Heart left ventricle (tissue), 13 donors: ENCODE measurements around the gene DNMT3A.

Experiments used
- CTCF ChIP-seq, 12 donors: fragments of 200-600 bp; sonication (generic) in 4 of 12; IDR thresholded peaks; one replicate each; pipeline versions ENCODE4 v1.5.0 to v1.8.0; 2018 to 2022; ENCODE audit warnings: antibody characterized with exemption in 12 of 12, mild to moderate bottlenecking in 5 of 12
- POLR2A ChIP-seq, 2 donors: fragments of 450-650 bp; IDR thresholded peaks; one replicate each; pipeline ENCODE4 v1.6.1; 2017; ENCODE audit warnings: antibody characterized with exemption in 2 of 2, mild to moderate bottlenecking in 2 of 2, moderate library complexity in 2 of 2
- donor health status: ischemic (EF 13 %, LVEDD 7.1; RV severe dilation, severe dysfunction).
- donor health status: DM: no; HTN: yes; CAD: no.
- donor health status: DM: no; HTN: no; CAD: no.
- donor health status: ischemic (EF 25% LVEDD 6.9; RV normal size, moderate dysfunction).
- donor health status: ischemic (EF 25% LVEDD 5.7; RV mildly dilated, moderate dysfunction).
- donor health status: ischemic (EF 35%, LVEDD 5.7; RV mildly dilated, moderate dysfunction).
- donor health status: nonischemic (EF 11% LVEDD 7.7; RV severe dilation, severe dysfunction).
- donor health status: DM: yes; HTN: yes; CAD: no.
- donor health status: PGD.
- donor health status: ischemic (EF 29% LVEDD 5.4; RV normal size, mild dysfunction).
- donor health status: nonischemic (EF 23%, LVEDD 6.1; RV moderate dilation, normal function).

DNA sequence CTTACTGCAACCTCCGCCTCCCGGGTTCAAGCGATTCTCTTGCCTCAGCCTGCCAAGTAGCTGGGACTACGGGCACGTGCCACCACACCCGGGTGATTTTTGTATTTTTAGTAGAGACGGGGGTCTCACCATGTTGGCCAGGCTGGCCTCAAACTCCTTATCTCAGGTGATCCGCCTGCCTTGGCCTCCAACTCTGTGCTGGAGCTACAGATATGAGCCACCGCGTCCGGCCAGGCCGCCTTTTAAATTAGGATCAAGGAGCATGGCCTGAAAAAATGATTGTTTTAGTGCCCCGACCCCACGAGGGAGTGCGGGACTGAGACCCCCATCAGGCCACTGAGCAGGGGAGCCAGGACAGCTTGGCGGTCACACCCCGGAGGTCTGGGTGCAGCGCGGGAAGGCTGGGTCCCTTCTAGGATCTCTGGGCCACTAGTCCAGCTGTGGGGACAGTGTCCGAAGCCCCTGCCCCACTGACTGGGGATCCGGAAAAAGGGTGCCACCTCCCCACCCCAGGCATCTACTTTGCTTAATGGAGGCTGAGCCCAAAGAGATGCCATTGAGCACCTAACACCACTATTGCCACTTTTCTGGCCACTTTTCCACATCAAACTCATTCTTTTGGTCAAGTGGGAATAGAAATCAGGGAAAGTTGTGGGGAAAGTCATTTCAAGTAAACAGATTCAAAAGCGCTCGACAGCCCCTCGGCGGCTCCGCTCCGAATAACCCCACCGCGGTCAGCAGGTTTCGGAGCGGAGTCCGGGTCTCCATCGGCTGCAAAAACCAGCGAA is 19.7 kb upstream of the DNMT3A start:
- TF ChIP-seq POLR2A (IDR thresholded peaks at IDR 0.05) (no peak), CTCF (IDR thresholded peaks at IDR 0.05) (no peak)
